Hepatocyte (in vitro differentiated cells): ENCODE data around the gene TSGA10IP. TPM values are rescaled to one million over a fixed set of nuclear protein-coding genes. Genes with fewer than 3 reads are reported as not detected.
A peak's percentile ranks its signal among the peaks of the same experiment; 100 is the strongest.

Experiments
- DNase-seq: peaks from one replicate; pipeline ENCODE4 v3.0.0-alpha.2; 2016; ENCODE audit warnings: low spot score
- H2AFZ ChIP-seq: fragments of 200-600 bp; sonication (generic); 2 replicates; pipeline ENCODE4 v1.6.0; 2016; ENCODE audit warnings: antibody characterized with exemption, mild to moderate bottlenecking
- H3K27ac ChIP-seq: fragments of 200-600 bp; sonication (generic); 2 replicates; pipeline ENCODE4 v1.5.1; 2016; ENCODE audit warnings: mild to moderate bottlenecking
- H3K27me3 ChIP-seq: fragments of 200-600 bp; sonication (generic); 2 replicates; pipeline ENCODE4 v1.6.1; 2016
- H3K36me3 ChIP-seq: fragments of 200-600 bp; sonication (generic); replicated peaks from 2 replicates; pipeline ENCODE4 v1.5.1; 2016; ENCODE audit warnings: low read depth; ENCODE audit not compliant: insufficient read depth
- H3K4me1 ChIP-seq: fragments of 200-600 bp; sonication (generic); 2 replicates; pipeline ENCODE4 v1.5.1; 2016; ENCODE audit warnings: mild to moderate bottlenecking, moderate library complexity; ENCODE audit not compliant: insufficient read depth
- H3K4me2 ChIP-seq: fragments of 200-600 bp; sonication (generic); 2 replicates; pipeline ENCODE4 v1.6.0; 2016
- H3K4me3 ChIP-seq: fragments of 200-600 bp; sonication (generic); 2 replicates; pipeline ENCODE4 v1.5.1; 2016; ENCODE audit warnings: mild to moderate bottlenecking
- H3K79me2 ChIP-seq: fragments of 200-600 bp; sonication (generic); 2 replicates; pipeline ENCODE4 v1.6.0; 2017; ENCODE audit warnings: mild to moderate bottlenecking
- H3K9me2 ChIP-seq: fragments of 200-600 bp; sonication (generic); replicated peaks from 2 replicates; pipeline ENCODE4 v1.6.0; 2017; ENCODE audit warnings: mild to moderate bottlenecking; ENCODE audit not compliant: insufficient read depth
- H3K9me3 ChIP-seq: fragments of 200-600 bp; sonication (generic); 2 replicates; pipeline ENCODE4 v1.5.1; 2016; ENCODE audit warnings: low read depth, mild to moderate bottlenecking
- H4K20me1 ChIP-seq: fragments of 200-600 bp; sonication (generic); 2 replicates; pipeline ENCODE4 v1.6.0; 2016; ENCODE audit warnings: mild to moderate bottlenecking; ENCODE audit not compliant: insufficient read depth, poor library complexity, severe bottlenecking
- CTCF ChIP-seq: fragments of 200-600 bp; sonication (generic); IDR thresholded peaks from 2 replicates; pipeline ENCODE4 v1.5.1; 2016; ENCODE audit warnings: antibody characterized with exemption, mild to moderate bottlenecking; ENCODE audit not compliant: poor library complexity
- EZH2 ChIP-seq: fragments of 200-600 bp; sonication (generic); IDR thresholded peaks from 2 replicates; pipeline ENCODE4 v1.6.1; 2016; ENCODE audit warnings: antibody characterized with exemption, mild to moderate bottlenecking, borderline replicate concordance
- EZH2phosphoT487 ChIP-seq: fragments of 200-600 bp; sonication (generic); IDR thresholded peaks from one replicate; pipeline ENCODE4 v1.6.1; 2018; ENCODE audit warnings: antibody characterized with exemption, mild to moderate bottlenecking, low read depth, moderate library complexity; ENCODE audit not compliant: unreplicated experiment, severe bottlenecking
- WGBS: methylation state at CpG from one replicate; pipeline ENCODE4 v1.1.6; 2016; ENCODE audit warnings: low lambda C conversion rate; ENCODE audit errors: missing lambda C conversion rate; 5-methylcytosine and 5-hydroxymethylcytosine counted together
- polyA plus RNA-seq: library from polyadenylated mRNA; unstranded; fragments of >200 nt; fragmentation: Nextera tagmentation; extraction: Ambion mirVana; gene quantifications from 2 replicates; pipeline ENCODE4 v1.2.1, GENCODE V29; 2016
- total RNA-seq: library from RNA; depleted of rRNA; stranded (reverse); fragments of >200 nt; gene quantifications from 2 replicates; pipeline ENCODE4 v1.2.3, GENCODE V29; 2014

Gene TSGA10IP
- total and polyA plus RNA-seq, 2 experiments from 2014 or later, result not detected

GRCh38 chr11:65997286-65997685 lies 52.0 kb downstream of the TSGA10IP start:
- Histone ChIP-seq H3K79me2 (peaks cover 28% of the 10 kb centered on the region), H4K20me1 (no peaks in the 10 kb centered on the region), H3K27ac (no peak overlapping the region), H3K9me2 (no peaks in the 10 kb centered on the region), H3K4me2 (no peak overlapping the region), H3K9me3 (no peaks in the 10 kb centered on the region), H3K4me3 (no peak overlapping the region), H2AFZ (no peak overlapping the region), H3K4me1 (no peaks in the 10 kb centered on the region), H3K27me3 (no peaks in the 10 kb centered on the region), H3K36me3 (no peaks in the 10 kb centered on the region)
- no peak for TF ChIP-seq CTCF
- no peak for TF ChIP-seq EZH2phosphoT487
- no peak for TF ChIP-seq EZH2
- WGBS, result 97% methylated on average over 2 of the region's 2 CpGs
- no peak for DNase-seq

- Histone ChIP-seq H2AFZ (peak within 1 kb of the TSS; percentile 93), H3K9me3 (no peaks in the 10 kb centered on the region), H3K79me2 (peaks cover 47% of the 10 kb centered on the region), H3K27me3 (no peaks in the 10 kb centered on the region), H3K27ac (peak within 1 kb of the TSS; percentile 99), H3K9me2 (no peaks in the 10 kb centered on the region), H3K36me3 (no peaks in the 10 kb centered on the region), H3K4me2 (peak within 1 kb of the TSS; percentile 95), H3K4me1 (no peaks in the 10 kb centered on the region), H3K4me3 (peak within 1 kb of the TSS; percentile 82), H4K20me1 (no peaks in the 10 kb centered on the region)
- TF ChIP-seq EZH2 (no peak), CTCF (no peak), EZH2phosphoT487 (no peak)
- peak; percentile 95 for DNase-seq
- WGBS, result 2% methylated on average over 53 of the region's 55 CpGs
These were observed 56.8 kb downstream of the TSGA10IP start, which contains the start of the genes BANF1 and EIF1AD for GRCh38 chr11:66001942-66002647. Gene BANF1 (plus strand): TSS chr11:66002503. CDS start chr11:66003251, 748 bp downstream. Gene EIF1AD (minus strand): TSS chr11:66002157. CDS start chr11:66000389, 1,768 bp downstream.

GRCh38 chr11:66002648-66003225 lies 57.5 kb downstream of the TSGA10IP start:
- 4% methylated on average over 12 of the region's 40 CpGs for WGBS
- H2AFZ ChIP-seq, result peak overlapping the region; percentile 93
- H3K27ac ChIP-seq, result peak overlapping the region; percentile 99
- no peaks in the 10 kb centered on the region for H3K36me3 ChIP-seq
- H3K9me2 ChIP-seq, result no peaks in the 10 kb centered on the region
- peak overlapping the region; percentile 82 for H3K4me3 ChIP-seq
- no peaks in the 10 kb centered on the region for H3K27me3 ChIP-seq
- DNase-seq, result no peak
- no peaks in the 10 kb centered on the region for H3K4me1 ChIP-seq
- no peaks in the 10 kb centered on the region for H3K9me3 ChIP-seq
- peaks cover 47% of the 10 kb centered on the region for H3K79me2 ChIP-seq
- TF ChIP-seq EZH2phosphoT487 (no peak), CTCF (no peak), EZH2 (no peak)
- peak overlapping the region; percentile 95 for H3K4me2 ChIP-seq
- H4K20me1 ChIP-seq, result no peaks in the 10 kb centered on the region
